NB4 (cell line): ENCODE measurements around the gene ULK3.
"Not testable (repeated sequence)": the region's sequence is repeated elsewhere in the genome, so short reads cannot be mapped to it uniquely, and the experiment has no call there.

Experiments
- DNase-seq: peaks from one replicate; pipeline ENCODE4 v3.0.0; 2010; ENCODE audit warnings: low read depth
- H3K4me3 ChIP-seq: one replicate; pipeline ENCODE4 v1.5.1; 2011; ENCODE audit warnings: mild to moderate bottlenecking, low read depth, low read length, moderate library complexity
- MYC ChIP-seq: IDR thresholded peaks from 2 replicates; pipeline ENCODE4 v1.6.1; 2011; ENCODE audit warnings: low read depth, low read length
- POLR2A ChIP-seq: IDR thresholded peaks from 2 replicates; pipeline ENCODE4 v1.6.1; 2011; ENCODE audit warnings: mild to moderate bottlenecking; ENCODE audit not compliant: insufficient read length; ENCODE audit errors: extremely low read depth
- TF ChIP-seq, protein P1 (sequence below): IDR thresholded peaks from one replicate; pipeline ENCODE4 v1.5.1; 2012; ENCODE audit warnings: low read depth, low read length
- TF ChIP-seq, protein P2 (sequence below): IDR thresholded peaks from 2 replicates; pipeline ENCODE4 v1.6.1; 2011; ENCODE audit warnings: low read depth, low read length

ULK3 gene

DNA sequence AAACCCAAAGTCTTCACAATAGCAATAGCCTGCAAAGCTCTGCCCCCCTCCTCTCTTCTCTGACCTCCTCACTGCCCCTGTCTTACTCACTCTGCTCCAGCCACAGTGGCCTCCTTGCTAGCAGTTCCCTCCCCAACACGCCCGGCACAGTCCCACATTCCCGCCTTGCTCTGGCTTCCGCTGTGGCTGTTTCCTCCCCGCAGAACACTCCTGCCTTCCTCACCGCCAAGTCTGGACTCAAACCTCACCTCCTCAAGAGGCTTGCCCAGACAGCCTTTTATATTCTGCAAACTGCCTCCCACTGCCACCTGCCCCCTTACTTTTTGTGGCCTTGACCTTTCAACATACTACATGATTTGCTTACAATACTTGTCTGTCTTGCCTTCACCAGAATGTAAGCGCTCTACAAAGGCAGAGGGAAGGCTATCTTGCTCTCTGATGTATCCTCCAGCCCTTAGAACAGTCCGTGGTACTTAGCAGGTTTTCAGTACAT, 46.5 kb upstream of the ULK3 start:
- no peak for TF ChIP-seq MYC
- no peak for TF ChIP-seq POLR2A
- TF ChIP-seq, protein P1, sequence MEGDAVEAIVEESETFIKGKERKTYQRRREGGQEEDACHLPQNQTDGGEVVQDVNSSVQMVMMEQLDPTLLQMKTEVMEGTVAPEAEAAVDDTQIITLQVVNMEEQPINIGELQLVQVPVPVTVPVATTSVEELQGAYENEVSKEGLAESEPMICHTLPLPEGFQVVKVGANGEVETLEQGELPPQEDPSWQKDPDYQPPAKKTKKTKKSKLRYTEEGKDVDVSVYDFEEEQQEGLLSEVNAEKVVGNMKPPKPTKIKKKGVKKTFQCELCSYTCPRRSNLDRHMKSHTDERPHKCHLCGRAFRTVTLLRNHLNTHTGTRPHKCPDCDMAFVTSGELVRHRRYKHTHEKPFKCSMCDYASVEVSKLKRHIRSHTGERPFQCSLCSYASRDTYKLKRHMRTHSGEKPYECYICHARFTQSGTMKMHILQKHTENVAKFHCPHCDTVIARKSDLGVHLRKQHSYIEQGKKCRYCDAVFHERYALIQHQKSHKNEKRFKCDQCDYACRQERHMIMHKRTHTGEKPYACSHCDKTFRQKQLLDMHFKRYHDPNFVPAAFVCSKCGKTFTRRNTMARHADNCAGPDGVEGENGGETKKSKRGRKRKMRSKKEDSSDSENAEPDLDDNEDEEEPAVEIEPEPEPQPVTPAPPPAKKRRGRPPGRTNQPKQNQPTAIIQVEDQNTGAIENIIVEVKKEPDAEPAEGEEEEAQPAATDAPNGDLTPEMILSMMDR, result no peak
- peak overlapping the region; percentile 95 for H3K4me3 ChIP-seq
- no peak for DNase-seq

DNA sequence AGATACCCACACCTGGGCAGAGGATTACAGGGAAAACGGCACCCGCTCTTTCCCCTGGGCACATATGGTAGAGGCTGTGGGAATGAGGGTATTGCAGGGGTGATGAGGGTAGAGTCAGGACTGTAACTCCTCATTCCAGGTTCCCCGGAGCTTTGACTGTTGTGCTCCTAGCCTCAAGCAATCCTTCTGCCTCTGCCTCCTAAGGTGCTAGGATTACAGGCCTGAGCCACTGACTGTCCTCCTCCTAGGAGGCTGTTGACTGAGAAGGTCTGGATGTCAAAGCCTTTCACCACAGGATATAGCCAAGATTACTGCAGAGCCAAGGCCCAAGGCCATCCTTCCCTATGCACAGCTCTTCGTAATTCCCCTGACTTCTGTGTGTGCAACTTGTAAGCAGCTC, 45.8 kb upstream of the ULK3 start:
- H3K4me3 ChIP-seq, result no peak overlapping the region
- no peak for DNase-seq
- TF ChIP-seq MYC, result no peak
- TF ChIP-seq, protein P2, sequence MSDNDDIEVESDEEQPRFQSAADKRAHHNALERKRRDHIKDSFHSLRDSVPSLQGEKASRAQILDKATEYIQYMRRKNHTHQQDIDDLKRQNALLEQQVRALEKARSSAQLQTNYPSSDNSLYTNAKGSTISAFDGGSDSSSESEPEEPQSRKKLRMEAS, result no peak

DNA sequence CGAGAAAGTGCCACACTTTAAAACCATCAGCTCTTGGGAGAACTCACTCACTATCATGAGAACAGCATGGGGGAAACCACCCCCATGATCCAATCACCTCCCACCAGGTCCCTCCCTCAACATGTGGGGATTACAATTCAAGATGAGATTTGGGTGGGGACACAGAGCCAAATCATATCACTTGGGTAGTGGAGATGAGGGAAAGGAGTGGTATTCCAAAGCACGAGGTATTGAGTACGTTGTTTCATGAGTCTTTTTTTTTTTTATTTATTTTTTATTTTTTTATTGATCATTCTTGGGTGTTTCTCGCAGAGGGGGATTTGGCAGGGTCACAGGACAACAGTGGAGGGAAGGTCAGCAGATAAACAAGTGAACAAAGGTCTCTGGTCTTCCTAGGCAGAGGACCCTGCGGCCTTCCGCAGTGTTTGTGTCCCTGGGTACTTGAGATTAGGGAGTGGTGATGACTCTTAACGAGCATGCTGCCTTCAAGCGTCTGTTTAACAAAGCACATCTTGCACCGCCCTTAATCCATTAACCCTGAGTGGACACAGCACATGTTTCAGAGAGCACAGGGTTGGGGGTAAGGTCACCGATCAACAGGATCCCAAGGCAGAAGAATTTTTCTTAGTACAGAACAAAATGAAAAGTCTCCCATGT, 44.7 kb upstream of the ULK3 start:
- not testable (repeated sequence) for DNase-seq, H3K4me3 ChIP-seq

DNA sequence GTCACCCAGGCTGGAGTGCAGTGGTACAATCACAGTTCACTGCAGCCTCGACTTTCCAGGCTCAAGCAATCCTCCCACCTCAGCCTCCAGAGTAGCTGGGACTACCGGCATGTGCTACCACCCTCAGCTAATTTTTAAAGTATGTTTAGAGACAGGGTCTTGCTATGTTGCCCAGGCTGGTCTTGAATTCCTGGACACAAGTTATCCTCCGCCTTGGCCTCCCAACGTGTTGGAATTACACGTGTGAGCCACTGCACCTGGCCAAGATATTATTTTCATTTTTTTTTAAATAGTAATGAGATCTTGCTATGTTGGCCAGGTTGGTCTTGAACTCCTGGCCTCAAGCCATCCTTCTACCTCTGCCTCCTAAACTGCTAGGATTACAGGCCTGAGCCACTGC, 42.5 kb upstream of the ULK3 start:
- H3K4me3 ChIP-seq, result no peak overlapping the region
- no peak for DNase-seq
- TF ChIP-seq, protein P2, result no peak
- TF ChIP-seq, protein P1, result no peak
- no peak for TF ChIP-seq MYC

DNA sequence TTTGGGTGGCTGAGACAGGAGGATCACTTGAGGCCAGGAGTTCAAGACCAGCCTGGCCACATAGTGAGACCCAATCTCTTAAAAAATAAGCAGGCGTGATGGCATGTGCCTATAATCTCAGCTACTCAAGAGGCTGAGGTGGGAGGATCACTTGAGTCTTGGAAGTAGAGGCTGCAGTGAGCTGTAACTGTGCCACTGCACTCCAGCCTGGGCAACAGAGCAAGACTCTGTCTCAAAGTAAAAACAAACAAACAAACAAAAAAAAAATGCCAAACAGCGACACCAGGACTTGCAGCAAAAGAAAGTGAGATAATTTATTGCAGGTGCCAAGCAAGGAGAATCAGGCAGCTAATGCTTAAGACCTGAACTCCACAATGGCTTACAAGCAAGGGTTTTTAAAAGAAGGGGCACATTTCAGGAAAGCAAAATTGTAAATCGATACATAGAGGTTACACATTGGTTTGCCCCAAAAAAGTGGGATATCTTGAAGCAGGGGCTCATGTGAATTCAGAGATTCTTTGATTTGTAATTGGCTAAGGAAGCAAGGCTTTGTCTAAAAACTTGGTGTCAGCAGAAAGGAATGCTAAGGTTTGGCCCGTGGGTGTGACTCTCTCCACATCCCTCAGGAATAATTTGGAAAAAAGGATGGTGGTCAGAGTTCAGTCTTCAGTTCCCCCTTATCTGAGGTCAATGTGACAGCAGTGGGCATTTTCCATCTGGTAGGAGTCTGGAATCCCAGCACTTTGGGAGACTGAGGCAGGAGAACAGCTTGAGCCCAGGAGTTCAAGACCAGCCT, 41.7 kb upstream of the ULK3 start:
- no peak for DNase-seq
- no peak overlapping the region for H3K4me3 ChIP-seq
- TF ChIP-seq, protein P2, result no peak
- TF ChIP-seq POLR2A (no peak), MYC (no peak)
- TF ChIP-seq, protein P1, result no peak

DNA sequence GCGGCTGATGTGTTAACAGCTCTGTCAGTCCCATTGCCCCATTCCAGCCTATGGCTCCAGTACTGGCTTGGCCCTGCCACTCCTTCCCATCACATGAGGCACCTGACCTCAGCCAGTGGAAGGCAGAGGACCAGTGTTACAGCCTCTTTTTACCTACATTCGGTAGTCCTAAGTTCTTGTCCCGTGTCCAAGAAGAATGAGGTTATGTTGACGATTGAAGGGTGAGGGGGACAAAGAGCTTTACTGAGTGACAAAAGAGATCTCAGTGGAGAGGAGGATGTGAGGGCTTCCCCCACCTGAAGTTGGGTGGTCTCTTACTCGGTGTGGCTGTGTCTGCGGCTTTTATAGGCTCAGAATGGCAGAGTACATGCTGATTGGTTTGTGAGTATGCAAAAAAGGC, 39.6 kb upstream of the ULK3 start:
- TF ChIP-seq, protein P1, result no peak
- no peak for TF ChIP-seq POLR2A
- no peak for DNase-seq

DNA sequence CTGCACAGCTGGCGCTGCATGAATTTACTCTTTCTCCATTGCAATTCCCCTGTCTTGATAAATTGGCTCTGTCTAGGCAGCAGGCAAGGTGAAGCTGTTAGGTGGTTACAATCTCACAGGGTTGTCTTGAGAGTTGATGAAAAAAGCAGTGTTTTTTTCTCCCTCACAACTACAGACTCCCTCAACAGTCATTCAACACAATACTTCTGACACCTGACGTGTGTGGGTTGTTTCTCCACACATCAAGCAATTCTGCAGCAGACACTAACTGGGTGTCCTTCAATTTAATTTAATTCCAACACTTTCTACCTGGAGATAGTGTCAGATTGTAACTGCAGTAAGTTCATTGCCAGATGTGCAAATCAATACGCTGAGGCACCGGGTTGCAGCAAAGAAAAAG, 35.3 kb upstream of the ULK3 start:
- TF ChIP-seq, protein P2, result no peak
- no peak for TF ChIP-seq POLR2A
- TF ChIP-seq MYC, result no peak
- TF ChIP-seq, protein P1, result no peak
- H3K4me3 ChIP-seq, result no peak overlapping the region
- DNase-seq, result no peak

More for the DNA sequence above, 39.6 kb upstream of the ULK3 start:
- no peak overlapping the region for H3K4me3 ChIP-seq
